Thyroid gland (tissue), 4 donors: ENCODE data around the gene ARHGAP15.

Source experiments
- POLR2A ChIP-seq, 2 donors: fragments of 450-650 bp; IDR thresholded peaks; one replicate each; pipeline ENCODE4 v1.6.1; 2017; ENCODE audit warnings: antibody characterized with exemption in 2 of 2, mild to moderate bottlenecking in 2 of 2, moderate library complexity in 1 of 2
- TF ChIP-seq, protein P1 (sequence below), 6 experiments: fragments of 200-600 bp in 3 of 6; fragments of 450-650 bp in 3 of 6; sonication (generic) in 3 of 6; IDR thresholded peaks; one replicate each; pipeline ENCODE4 v1.5.1; 2016 to 2019; ENCODE audit warnings: antibody characterized with exemption in 6 of 6, mild to moderate bottlenecking in 2 of 6, inconsistent platforms in 1 of 6, moderate library complexity in 1 of 6

DNA sequence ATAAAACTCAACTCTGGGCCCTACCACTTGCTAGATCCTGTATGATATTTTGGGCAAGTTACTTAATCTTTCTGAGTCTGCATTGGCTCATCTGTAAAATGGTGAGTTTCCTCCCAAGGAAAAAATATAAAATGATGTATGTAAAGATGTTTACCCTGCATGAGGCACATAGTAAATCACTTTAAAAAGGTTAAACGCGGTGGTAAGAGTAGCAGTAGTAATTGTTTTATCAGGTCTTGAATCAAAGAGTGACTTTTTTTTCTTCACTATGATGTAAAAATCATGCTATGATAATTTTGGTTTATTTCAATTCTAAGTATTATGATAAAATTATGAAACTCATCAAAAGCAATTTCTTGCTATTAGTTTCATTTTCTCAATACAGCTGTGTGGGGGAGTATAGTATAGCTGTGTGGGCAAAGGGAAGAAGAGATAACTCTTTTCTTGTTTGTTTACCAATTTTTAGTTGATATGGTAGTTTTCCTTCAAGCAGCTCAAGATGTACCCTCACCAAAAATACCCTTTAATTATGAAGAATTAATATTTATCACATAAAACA is 10.7 kb downstream of the ARHGAP15 start:
- TF ChIP-seq, protein P1, sequence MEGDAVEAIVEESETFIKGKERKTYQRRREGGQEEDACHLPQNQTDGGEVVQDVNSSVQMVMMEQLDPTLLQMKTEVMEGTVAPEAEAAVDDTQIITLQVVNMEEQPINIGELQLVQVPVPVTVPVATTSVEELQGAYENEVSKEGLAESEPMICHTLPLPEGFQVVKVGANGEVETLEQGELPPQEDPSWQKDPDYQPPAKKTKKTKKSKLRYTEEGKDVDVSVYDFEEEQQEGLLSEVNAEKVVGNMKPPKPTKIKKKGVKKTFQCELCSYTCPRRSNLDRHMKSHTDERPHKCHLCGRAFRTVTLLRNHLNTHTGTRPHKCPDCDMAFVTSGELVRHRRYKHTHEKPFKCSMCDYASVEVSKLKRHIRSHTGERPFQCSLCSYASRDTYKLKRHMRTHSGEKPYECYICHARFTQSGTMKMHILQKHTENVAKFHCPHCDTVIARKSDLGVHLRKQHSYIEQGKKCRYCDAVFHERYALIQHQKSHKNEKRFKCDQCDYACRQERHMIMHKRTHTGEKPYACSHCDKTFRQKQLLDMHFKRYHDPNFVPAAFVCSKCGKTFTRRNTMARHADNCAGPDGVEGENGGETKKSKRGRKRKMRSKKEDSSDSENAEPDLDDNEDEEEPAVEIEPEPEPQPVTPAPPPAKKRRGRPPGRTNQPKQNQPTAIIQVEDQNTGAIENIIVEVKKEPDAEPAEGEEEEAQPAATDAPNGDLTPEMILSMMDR (IDR thresholded peaks at IDR 0.05): no peak
- TF ChIP-seq POLR2A (IDR thresholded peaks at IDR 0.05): no peak
